Caco-2 (cell line): ENCODE results near the gene INPP5D. TPM values are rescaled to one million over a fixed set of nuclear protein-coding genes. Genes with fewer than 3 reads are reported as not detected.

Experiments
- BruUV-seq: library from RNA; stranded (reverse); fragments of 400-500 nt; replicated peaks from 2 replicates; lab custom pipeline; 2021; lab: Mats Ljungman, UMichigan
- CTCF ChIA-PET: fragments of 300-600 bp; sonication (Branson Sonifier 250); formaldehyde crosslinking; loops from one replicate; lab custom pipeline; 2022; ENCODE audit warnings: antibody characterized with exemption; lab: Charles Lee
- POLR2A ChIA-PET: fragments of 300-600 bp; sonication (Branson Sonifier 250); formaldehyde crosslinking; loops from one replicate; lab custom pipeline; 2022; ENCODE audit warnings: antibody characterized with exemption; lab: Charles Lee
- DNase-seq, 2 experiments: peaks; one replicate each; pipeline versions ENCODE4 v3.0.0 to v3.0.0-alpha.2; 2020 to 2022
- H3K27me3 ChIP-seq: replicated peaks from 2 replicates; pipeline ENCODE4 v1.6.0; 2011; ENCODE audit warnings: low read length; ENCODE audit not compliant: control insufficient read depth, insufficient read depth
- H3K36me3 ChIP-seq: 2 replicates; pipeline ENCODE4 v1.5.1; 2011; ENCODE audit warnings: low read length; ENCODE audit not compliant: control insufficient read depth, insufficient read depth
- H3K4me1 ChIP-seq: fragments of 250-450 bp; sonication (Bioruptor Pico); 2 replicates; pipeline ENCODE4 v1.5.1; 2020; ENCODE audit warnings: mild to moderate bottlenecking
- H3K4me3 ChIP-seq: 2 replicates; pipeline ENCODE4 v1.5.1; 2011; ENCODE audit warnings: low read depth, mild to moderate bottlenecking, control low read depth, low read length
- H3K9me3 ChIP-seq: fragments of 250-450 bp; sonication (Bioruptor Pico); 2 replicates; pipeline ENCODE4 v1.5.1; 2020; ENCODE audit warnings: mild to moderate bottlenecking, moderate library complexity
- H3K27ac Mint-ChIP-seq: one replicate; pipeline ENCODE4 v1.8.0; 2022; ENCODE audit warnings: mixed read lengths; ENCODE audit not compliant: unreplicated experiment
- H3K27me3 Mint-ChIP-seq: one replicate; pipeline ENCODE4 v1.8.0; 2022; ENCODE audit warnings: mixed read lengths; ENCODE audit not compliant: insufficient read depth, unreplicated experiment
- H3K36me3 Mint-ChIP-seq: one replicate; pipeline ENCODE4 v1.8.0; 2022; ENCODE audit warnings: mild to moderate bottlenecking, mixed read lengths; ENCODE audit not compliant: insufficient read depth, unreplicated experiment
- H3K4me1 Mint-ChIP-seq: one replicate; pipeline ENCODE4 v1.8.0; 2022; ENCODE audit warnings: low read depth, mixed read lengths; ENCODE audit not compliant: unreplicated experiment
- H3K4me3 Mint-ChIP-seq: one replicate; pipeline ENCODE4 v1.8.0; 2022; ENCODE audit warnings: mild to moderate bottlenecking, moderate library complexity, mixed read lengths; ENCODE audit not compliant: unreplicated experiment
- H3K9me3 Mint-ChIP-seq: one replicate; pipeline ENCODE4 v1.8.0; 2022; ENCODE audit warnings: mixed read lengths; ENCODE audit not compliant: unreplicated experiment
- intact Hi-C: fragments of 100-400 bp; cut with micrococcal nuclease; formaldehyde crosslinking; loops from one replicate; pipeline ENCODE4 v1.10.0; 2022; ENCODE audit not compliant: unreplicated experiment
- total RNA-seq: library from RNA; stranded (reverse); gene quantifications from 2 replicates; pipeline ENCODE4 v1.2.3, GENCODE V29; 2022
- TF ChIP-seq, protein P1 (sequence below), 2 experiments: fragments of 200-600 bp in 1 of 2; IDR thresholded peaks; 1 replicate in 1 of 2; 2 replicates in 1 of 2; pipeline versions ENCODE4 v1.5.1 to v1.8.0; 2011 to 2022; ENCODE audit warnings: antibody characterized with exemption in 1 of 2, control low read depth in 1 of 2, inconsistent platforms in 1 of 2, low read depth in 1 of 2, low read length in 1 of 2, mild to moderate bottlenecking in 1 of 2, moderate library complexity in 1 of 2; ENCODE audit not compliant: insufficient read depth in 1 of 2, severe bottlenecking in 1 of 2, unreplicated experiment in 1 of 2

Gene INPP5D
- total RNA-seq, 1 experiment from 2014 or later, result not detected

DNA sequence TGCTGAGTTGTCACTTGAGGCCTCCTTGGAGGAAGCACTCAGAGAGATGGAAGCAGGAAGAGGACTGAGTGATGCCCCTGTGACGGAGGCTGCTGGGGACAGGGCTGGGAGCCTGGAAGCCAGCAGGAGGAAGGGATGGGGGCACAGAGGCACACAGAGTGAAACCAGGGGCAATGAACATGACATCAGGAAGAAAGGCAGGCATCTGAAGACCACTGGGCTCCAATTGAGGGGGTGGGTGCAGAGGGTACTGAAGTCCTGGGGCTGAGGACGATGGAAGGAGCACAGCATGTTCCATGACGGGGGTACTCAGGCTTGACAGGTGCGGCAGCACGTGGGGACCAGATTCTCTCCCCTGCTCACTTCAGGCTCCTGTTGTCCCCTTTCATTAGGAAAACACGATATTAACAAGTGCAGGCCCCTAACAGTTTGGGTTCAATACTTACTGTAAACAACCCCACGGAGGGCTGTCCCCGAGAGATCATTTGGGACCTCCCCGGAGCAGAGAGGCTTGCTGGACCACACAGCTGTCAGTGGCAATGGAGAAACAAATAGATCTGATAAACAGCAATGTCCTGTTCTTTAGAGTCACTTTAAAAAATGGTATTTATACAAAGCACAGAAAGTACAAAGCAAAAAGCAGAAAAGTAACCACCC, 8.7 kb downstream of the INPP5D start:
- BruUV-seq, result no TSS peak
- Mint-ChIP-seq H3K27me3 (peaks cover 4% of the 10 kb centered on the region), H3K9me3 (peaks cover 9% of the 10 kb centered on the region), H3K4me1 (no peaks in the 10 kb centered on the region), H3K36me3 (no peaks in the 10 kb centered on the region), H3K27ac (no peak overlapping the region), H3K4me3 (no peak overlapping the region)
- Histone ChIP-seq H3K9me3 (no peaks in the 10 kb centered on the region), H3K4me1 (no peaks in the 10 kb centered on the region), H3K4me3 (no peak overlapping the region), H3K27me3 (no peaks in the 10 kb centered on the region; the same call in 1 of the 2 replicates), H3K36me3 (no peaks in the 10 kb centered on the region)
- CTCF ChIA-PET, result no interaction called here
- POLR2A ChIA-PET, result no interaction called here
- TF ChIP-seq, protein P1, sequence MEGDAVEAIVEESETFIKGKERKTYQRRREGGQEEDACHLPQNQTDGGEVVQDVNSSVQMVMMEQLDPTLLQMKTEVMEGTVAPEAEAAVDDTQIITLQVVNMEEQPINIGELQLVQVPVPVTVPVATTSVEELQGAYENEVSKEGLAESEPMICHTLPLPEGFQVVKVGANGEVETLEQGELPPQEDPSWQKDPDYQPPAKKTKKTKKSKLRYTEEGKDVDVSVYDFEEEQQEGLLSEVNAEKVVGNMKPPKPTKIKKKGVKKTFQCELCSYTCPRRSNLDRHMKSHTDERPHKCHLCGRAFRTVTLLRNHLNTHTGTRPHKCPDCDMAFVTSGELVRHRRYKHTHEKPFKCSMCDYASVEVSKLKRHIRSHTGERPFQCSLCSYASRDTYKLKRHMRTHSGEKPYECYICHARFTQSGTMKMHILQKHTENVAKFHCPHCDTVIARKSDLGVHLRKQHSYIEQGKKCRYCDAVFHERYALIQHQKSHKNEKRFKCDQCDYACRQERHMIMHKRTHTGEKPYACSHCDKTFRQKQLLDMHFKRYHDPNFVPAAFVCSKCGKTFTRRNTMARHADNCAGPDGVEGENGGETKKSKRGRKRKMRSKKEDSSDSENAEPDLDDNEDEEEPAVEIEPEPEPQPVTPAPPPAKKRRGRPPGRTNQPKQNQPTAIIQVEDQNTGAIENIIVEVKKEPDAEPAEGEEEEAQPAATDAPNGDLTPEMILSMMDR (IDR thresholded peaks at IDR 0.05; ENCODE audit: insufficient read depth in 1 of 2, low read depth in 1 of 2, low read length in 1 of 2, severe bottlenecking in 1 of 2, unreplicated experiment in 1 of 2), result no peak
- intact Hi-C loops, result no loop called here
- DNase-seq, result no peak

DNA sequence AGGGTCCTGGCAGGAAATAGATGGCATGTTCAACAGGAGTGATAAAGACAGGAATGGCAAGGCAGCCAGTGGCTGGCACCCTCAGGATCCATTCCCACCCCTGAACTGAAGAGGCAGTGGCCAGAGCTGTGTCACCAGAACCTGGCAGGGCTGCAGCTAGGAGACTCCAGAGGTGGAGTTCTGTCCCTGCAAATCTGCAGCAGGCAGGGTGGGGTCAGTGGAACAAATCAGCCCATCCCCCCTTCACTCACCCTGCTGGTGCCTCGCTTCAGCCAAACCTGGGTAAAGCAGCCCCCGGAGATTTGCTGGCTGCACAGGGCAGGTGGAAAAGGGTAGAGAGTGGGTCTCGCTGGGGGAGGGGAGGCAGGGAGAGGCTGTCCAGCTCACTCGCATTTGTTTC, 12.7 kb downstream of the INPP5D start:
- no peak overlapping the region for H3K27ac Mint-ChIP-seq
- no peak overlapping the region for H3K4me3 Mint-ChIP-seq
- Histone ChIP-seq H3K4me1 (no peaks in the 10 kb centered on the region), H3K9me3 (no peaks in the 10 kb centered on the region), H3K27me3 (no peaks in the 10 kb centered on the region), H3K4me3 (no peak overlapping the region), H3K36me3 (no peaks in the 10 kb centered on the region)
- peaks cover 9% of the 10 kb centered on the region for H3K9me3 Mint-ChIP-seq
- intact Hi-C loops, result no loop called here
- ChIA-PET POLR2A (no interaction called here), CTCF (no interaction called here)
- DNase-seq, result no peak
- no peaks in the 10 kb centered on the region for H3K36me3 Mint-ChIP-seq
- TF ChIP-seq, protein P1 (IDR thresholded peaks at IDR 0.05; ENCODE audit: insufficient read depth in 1 of 2, low read depth in 1 of 2, low read length in 1 of 2, severe bottlenecking in 1 of 2, unreplicated experiment in 1 of 2), result no peak
- H3K27me3 Mint-ChIP-seq, result peaks cover 4% of the 10 kb centered on the region
- BruUV-seq, result no TSS peak
- H3K4me1 Mint-ChIP-seq, result no peaks in the 10 kb centered on the region

DNA sequence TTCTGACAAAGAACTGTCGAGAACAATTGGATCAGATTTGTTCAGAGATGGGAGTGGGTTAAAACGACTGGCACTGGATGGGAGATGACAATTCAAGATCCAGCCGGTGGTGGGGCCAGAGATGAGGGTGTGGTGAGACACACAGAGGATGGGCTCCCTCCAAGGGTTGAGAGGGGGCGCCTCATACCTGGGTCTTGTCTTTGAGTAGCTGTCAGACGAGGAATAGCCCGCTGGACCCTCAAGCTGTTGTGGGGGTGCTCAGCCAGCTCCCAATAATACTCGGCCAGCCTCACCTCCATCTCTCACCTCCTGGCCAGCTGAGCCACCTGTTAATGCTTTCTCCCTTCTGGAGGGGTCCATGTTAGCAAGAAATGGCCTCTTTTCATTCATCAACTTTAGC, 14.0 kb downstream of the INPP5D start:
- H3K36me3 ChIP-seq, result no peaks in the 10 kb centered on the region
- TF ChIP-seq, protein P1 (IDR thresholded peaks at IDR 0.05; ENCODE audit: insufficient read depth in 1 of 2, low read depth in 1 of 2, low read length in 1 of 2, severe bottlenecking in 1 of 2, unreplicated experiment in 1 of 2), result no peak
- no peak for DNase-seq
- Mint-ChIP-seq H3K9me3 (peaks cover 9% of the 10 kb centered on the region), H3K4me1 (no peaks in the 10 kb centered on the region), H3K36me3 (no peaks in the 10 kb centered on the region), H3K27ac (no peak overlapping the region), H3K27me3 (no peaks in the 10 kb centered on the region), H3K4me3 (no peak overlapping the region)
- intact Hi-C loops, result no loop called here
- H3K4me1 ChIP-seq, result no peaks in the 10 kb centered on the region
- BruUV-seq, result no TSS peak
- ChIA-PET CTCF (no interaction called here), POLR2A (no interaction called here)
- no peaks in the 10 kb centered on the region for H3K27me3 ChIP-seq
- no peak overlapping the region for H3K4me3 ChIP-seq
- H3K9me3 ChIP-seq, result no peaks in the 10 kb centered on the region
